Tibial nerve (tissue), 4 donors: Measurements from ENCODE around the gene PCBP4. TPM values are rescaled to one million over a fixed set of nuclear protein-coding genes. Genes with fewer than 3 reads are reported as not detected.

Source experiments
- DNase-seq, 2 donors: peaks; one replicate each; pipeline ENCODE4 v3.0.0-alpha.2; 2019; ENCODE audit warnings: low spot score in 2 of 2
- H3K27ac ChIP-seq, 4 donors: fragments of 200-600 bp; sonication (generic) in 3 of 4; one replicate each; pipeline ENCODE4 v1.5.1; 2017 to 2019; ENCODE audit warnings: mild to moderate bottlenecking in 1 of 4
- H3K27me3 ChIP-seq, 2 donors: fragments of 200-600 bp; sonication (generic) in 1 of 2; one replicate each; pipeline versions ENCODE4 v1.5.1 to v1.6.0; 2017 to 2019
- H3K36me3 ChIP-seq, 3 donors: fragments of 200-600 bp; sonication (generic); one replicate each; pipeline ENCODE4 v1.5.1; 2018 to 2019
- H3K4me1 ChIP-seq, 4 donors: fragments of 200-600 bp; sonication (generic) in 3 of 4; one replicate each; pipeline ENCODE4 v1.5.1; 2017 to 2019
- H3K4me3 ChIP-seq, 4 donors: fragments of 200-600 bp; sonication (generic) in 3 of 4; one replicate each; pipeline ENCODE4 v1.5.1; 2017 to 2019; ENCODE audit warnings: mild to moderate bottlenecking in 1 of 4, moderate library complexity in 1 of 4
- H3K9me3 ChIP-seq, 4 donors: fragments of 200-600 bp; sonication (generic) in 3 of 4; one replicate each; pipeline ENCODE4 v1.5.1; 2017 to 2019
- EP300 ChIP-seq, 2 donors: sonication (generic); formaldehyde crosslinking; IDR thresholded peaks; one replicate each; pipeline ENCODE4 v1.6.1; 2017; ENCODE audit warnings: antibody characterized with exemption in 2 of 2, mild to moderate bottlenecking in 1 of 2
- POLR2A ChIP-seq, 2 donors: fragments of 450-650 bp; IDR thresholded peaks; one replicate each; pipeline ENCODE4 v1.6.1; 2017; ENCODE audit warnings: antibody characterized with exemption in 2 of 2, mild to moderate bottlenecking in 2 of 2, moderate library complexity in 2 of 2
- WGBS, 2 donors: methylation state at CpG; one replicate each; pipeline ENCODE4 v1.1.5; 2018; 5-methylcytosine and 5-hydroxymethylcytosine counted together
- total RNA-seq, 4 donors: library from RNA; depleted of rRNA; stranded (reverse); fragments of >200 nt; gene quantifications; one replicate each; pipeline ENCODE4 v1.1.0, GENCODE V29; 2016
- TF ChIP-seq, protein P1 (sequence below), 5 experiments: fragments of 200-600 bp in 3 of 5; fragments of 450-650 bp in 2 of 5; sonication (generic) in 3 of 5; IDR thresholded peaks; one replicate each; pipeline ENCODE4 v1.5.1; 2016 to 2019; ENCODE audit warnings: antibody characterized with exemption in 5 of 5, mild to moderate bottlenecking in 3 of 5, moderate library complexity in 2 of 5

Gene PCBP4
- 1,000 to 10,000 TPM in 2 of 4 donors, 100 to 1,000 TPM in 2; 838 to 1,216 (median 1,000) TPM for total RNA-seq

DNA sequence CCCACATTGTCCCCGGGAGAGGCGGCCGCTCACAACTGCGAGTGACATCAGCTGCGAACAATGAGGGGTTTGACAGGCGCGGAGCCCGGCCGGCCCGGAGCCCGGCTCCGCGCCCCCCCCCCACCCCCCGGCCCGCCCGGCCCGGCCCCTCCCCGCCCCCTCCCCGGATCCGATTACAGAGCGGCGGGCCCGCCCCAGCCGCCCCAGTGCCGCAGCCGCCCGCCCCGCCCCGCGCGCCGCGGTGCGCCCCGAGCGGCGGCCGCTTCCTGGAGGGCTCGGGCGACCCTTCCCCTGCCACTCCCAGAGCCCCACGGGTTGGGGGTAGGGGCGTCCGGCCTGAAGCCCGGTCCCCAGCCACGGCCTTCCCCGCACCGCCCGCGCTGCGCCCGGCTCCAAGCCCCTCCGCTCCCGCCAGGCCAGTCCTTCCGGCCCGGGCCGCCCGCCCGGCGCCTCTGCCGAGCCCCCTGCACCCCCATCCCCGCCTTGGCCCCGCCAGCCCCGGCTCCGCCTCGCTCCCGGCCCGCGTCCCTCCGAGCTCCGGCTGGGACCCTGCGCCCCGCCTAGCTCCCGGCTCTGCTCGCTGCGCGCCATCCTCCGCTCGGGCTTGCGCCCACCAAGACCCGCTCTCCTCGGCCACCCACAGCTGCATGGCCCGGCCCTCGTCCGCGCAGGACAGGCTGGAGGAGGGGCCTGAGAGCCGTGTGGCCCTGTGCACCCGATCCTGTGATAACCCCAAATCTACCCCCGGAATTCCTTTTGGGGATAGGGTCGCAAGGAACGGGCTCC, at the start of gene PCBP4:
Gene PCBP4, minus strand, starts transcription at position 71 of the 786 bp plus-strand sequence. CDS start 6,214 bp downstream, outside the sequence.
- peak; percentile 34 to 61 for DNase-seq
- no peaks in the 10 kb centered on the region for H3K27me3 ChIP-seq
- peaks cover 0 to 69% (median 34%) of the 10 kb centered on the region in 4 donors for H3K4me1 ChIP-seq
- H3K36me3 ChIP-seq: peaks cover 0 to 8% (median 0%) of the 10 kb centered on the region in 3 donors
- H3K4me3 ChIP-seq: peak within 1 kb of the TSS; percentile 62 to 99 (median 76)
- peak within 1 kb of the TSS; percentile 95 to 99 (median 96) for H3K27ac ChIP-seq
- WGBS, 2 donors: 1 to 2% methylated on average over 24 to 25 of the region's 90 CpGs
- no peaks in the 10 kb centered on the region for H3K9me3 ChIP-seq
- TF ChIP-seq, protein P1, sequence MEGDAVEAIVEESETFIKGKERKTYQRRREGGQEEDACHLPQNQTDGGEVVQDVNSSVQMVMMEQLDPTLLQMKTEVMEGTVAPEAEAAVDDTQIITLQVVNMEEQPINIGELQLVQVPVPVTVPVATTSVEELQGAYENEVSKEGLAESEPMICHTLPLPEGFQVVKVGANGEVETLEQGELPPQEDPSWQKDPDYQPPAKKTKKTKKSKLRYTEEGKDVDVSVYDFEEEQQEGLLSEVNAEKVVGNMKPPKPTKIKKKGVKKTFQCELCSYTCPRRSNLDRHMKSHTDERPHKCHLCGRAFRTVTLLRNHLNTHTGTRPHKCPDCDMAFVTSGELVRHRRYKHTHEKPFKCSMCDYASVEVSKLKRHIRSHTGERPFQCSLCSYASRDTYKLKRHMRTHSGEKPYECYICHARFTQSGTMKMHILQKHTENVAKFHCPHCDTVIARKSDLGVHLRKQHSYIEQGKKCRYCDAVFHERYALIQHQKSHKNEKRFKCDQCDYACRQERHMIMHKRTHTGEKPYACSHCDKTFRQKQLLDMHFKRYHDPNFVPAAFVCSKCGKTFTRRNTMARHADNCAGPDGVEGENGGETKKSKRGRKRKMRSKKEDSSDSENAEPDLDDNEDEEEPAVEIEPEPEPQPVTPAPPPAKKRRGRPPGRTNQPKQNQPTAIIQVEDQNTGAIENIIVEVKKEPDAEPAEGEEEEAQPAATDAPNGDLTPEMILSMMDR (IDR thresholded peaks at IDR 0.05): no peak
- TF ChIP-seq EP300 (IDR thresholded peaks at IDR 0.05) (peak in 1 of 2 donors; percentile 69), POLR2A (IDR thresholded peaks at IDR 0.05) (peak; percentile 10 to 75)

DNA sequence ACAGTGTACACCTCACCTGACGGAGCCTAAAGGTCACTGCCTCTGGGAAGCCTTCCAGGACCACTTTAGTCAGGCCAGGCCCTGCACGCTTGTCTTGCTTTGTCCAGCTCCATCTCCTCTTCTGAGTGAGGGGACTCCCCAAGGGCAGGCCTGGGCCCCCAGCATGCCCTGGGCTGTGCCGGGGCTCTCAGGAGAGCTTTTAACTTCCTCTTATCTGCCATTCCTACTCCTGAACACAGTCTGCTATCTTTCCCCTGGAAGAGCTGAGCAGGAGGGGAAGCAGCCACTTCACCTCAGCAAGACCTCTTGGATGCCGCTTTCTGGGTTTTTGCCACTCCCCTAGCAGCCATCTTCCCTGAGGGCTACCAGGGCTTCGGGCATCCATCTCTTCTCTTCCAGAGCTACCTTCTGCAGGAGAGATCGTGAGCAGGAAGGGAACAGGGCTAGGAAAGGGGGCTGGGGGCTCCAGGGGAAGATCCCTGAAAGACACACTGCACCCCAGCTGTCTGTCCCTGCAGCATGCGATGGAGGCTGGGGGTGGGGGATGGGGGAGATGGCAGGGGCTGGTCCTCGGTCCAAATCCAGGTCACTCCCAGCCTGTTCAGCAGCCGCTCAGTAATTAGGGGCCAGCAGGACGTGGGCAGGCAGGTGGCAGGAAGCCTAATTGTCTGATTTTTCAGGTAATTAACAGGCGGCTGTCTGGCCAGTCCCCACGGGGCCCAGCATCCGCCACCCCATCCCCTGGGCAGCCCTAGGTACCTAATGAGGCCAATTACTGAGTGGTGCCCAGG, 48.4 kb upstream of the PCBP4 start:
- TF ChIP-seq EP300 (IDR thresholded peaks at IDR 0.05) (no peak), POLR2A (IDR thresholded peaks at IDR 0.05) (no peak)
- TF ChIP-seq, protein P1 (IDR thresholded peaks at IDR 0.05): no peak
- no peaks in the 10 kb centered on the region for H3K36me3 ChIP-seq
- no peaks in the 10 kb centered on the region for H3K27me3 ChIP-seq
- peaks cover 0 to 36% (median 15%) of the 10 kb centered on the region in 4 donors for H3K4me1 ChIP-seq
- H3K27ac ChIP-seq: peak overlapping the region in 2 of 4 donors; percentile 88 to 94
- DNase-seq: no peak
- H3K9me3 ChIP-seq: no peaks in the 10 kb centered on the region
- H3K4me3 ChIP-seq: no peak overlapping the region
- WGBS, 2 donors: 82 to 88% methylated on average over 13 of the region's 13 CpGs

DNA sequence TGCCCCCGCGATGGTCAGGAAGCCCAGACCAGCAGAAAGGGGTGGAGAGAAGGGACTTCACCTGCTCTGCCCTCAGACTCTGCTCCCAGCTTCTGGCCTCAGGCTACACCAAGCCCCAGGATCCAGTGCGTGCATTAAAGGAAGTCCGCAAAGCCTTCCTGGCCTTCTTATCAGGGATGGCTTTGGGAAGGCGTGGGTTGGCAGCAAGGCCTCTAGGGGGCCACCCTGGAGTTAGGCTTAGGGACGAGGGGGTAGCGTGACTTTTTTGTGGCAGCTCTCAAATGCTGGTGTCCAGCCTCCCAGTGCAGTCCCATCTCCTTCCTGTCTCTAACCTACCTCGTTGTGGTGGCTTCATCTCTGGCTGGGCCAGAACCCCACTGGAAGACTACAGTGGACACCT, 47.4 kb upstream of the PCBP4 start:
- 59 to 70% methylated on average over 7 to 8 of the region's 8 CpGs for WGBS, 2 donors
- H3K27me3 ChIP-seq: no peaks in the 10 kb centered on the region

DNA sequence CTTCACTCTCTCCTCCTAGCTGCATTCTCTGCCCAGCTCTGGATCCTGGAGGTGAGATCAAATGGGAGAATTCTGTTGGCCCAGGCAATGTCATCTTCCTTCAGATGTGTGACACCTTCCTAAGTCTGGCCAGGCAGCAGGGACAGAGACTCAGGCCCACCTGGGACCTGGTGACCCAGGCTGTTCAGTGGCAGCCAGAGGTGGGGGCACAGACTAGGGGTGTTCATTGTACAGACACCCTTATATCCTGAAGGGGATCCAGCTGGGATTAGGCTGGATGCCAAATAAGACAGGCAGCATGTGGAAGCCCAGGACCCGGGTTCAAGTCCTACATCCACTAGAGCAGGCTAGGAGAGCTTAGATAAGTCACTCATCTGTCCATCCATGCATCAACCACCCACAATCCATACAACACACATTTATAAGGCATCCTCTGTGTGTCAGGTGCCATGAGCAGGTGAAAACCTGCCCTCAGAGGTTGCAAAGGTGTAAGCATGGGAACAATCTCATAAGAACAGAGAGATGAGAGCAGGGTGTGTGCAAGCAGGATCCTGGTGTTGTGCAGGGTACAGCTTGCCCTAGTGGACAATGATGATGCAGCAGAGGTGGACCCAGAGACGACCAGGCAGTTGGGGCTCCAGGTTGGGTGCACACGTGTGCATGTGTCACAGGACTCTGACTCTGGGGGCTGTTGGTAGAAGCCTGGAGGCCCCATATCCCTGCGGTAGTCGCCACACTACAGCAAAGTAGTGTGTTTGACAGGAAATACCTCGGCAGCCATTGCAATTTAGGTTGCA, 46.7 kb upstream of the PCBP4 start:
- Histone ChIP-seq H3K4me1 (peaks cover 0 to 21% (median 9%) of the 10 kb centered on the region in 4 donors), H3K4me3 (no peak overlapping the region), H3K36me3 (no peaks in the 10 kb centered on the region), H3K27me3 (no peaks in the 10 kb centered on the region), H3K27ac (no peak overlapping the region), H3K9me3 (no peaks in the 10 kb centered on the region)
- no peak for DNase-seq
- TF ChIP-seq EP300 (IDR thresholded peaks at IDR 0.05) (no peak), POLR2A (IDR thresholded peaks at IDR 0.05) (no peak)
- TF ChIP-seq, protein P1 (IDR thresholded peaks at IDR 0.05): no peak
- WGBS, 2 donors: 81 to 86% methylated on average over 6 of the region's 6 CpGs

More for the DNA sequence above, 47.4 kb upstream of the PCBP4 start:
- Histone ChIP-seq H3K4me1 (peaks cover 0 to 26% (median 10%) of the 10 kb centered on the region in 4 donors), H3K9me3 (no peaks in the 10 kb centered on the region), H3K4me3 (no peak overlapping the region), H3K36me3 (no peaks in the 10 kb centered on the region), H3K27ac (no peak overlapping the region)
- TF ChIP-seq, protein P1 (IDR thresholded peaks at IDR 0.05): peak in 2 of 5 experiments; percentile 15 to 31
- no peak for TF ChIP-seq POLR2A (IDR thresholded peaks at IDR 0.05)
- DNase-seq: no peak
